HG03060 (cell line): Measurements from ENCODE around the gene MCRIP2.

Experiments
- ATAC-seq: cut with Tn5 transposase; IDR thresholded peaks from one replicate; pipeline ENCODE4 v1.9.1; 2021; ENCODE audit warnings: low read depth, moderate number of reproducible peaks; ENCODE audit not compliant: unreplicated experiment

Gene MCRIP2

DNA sequence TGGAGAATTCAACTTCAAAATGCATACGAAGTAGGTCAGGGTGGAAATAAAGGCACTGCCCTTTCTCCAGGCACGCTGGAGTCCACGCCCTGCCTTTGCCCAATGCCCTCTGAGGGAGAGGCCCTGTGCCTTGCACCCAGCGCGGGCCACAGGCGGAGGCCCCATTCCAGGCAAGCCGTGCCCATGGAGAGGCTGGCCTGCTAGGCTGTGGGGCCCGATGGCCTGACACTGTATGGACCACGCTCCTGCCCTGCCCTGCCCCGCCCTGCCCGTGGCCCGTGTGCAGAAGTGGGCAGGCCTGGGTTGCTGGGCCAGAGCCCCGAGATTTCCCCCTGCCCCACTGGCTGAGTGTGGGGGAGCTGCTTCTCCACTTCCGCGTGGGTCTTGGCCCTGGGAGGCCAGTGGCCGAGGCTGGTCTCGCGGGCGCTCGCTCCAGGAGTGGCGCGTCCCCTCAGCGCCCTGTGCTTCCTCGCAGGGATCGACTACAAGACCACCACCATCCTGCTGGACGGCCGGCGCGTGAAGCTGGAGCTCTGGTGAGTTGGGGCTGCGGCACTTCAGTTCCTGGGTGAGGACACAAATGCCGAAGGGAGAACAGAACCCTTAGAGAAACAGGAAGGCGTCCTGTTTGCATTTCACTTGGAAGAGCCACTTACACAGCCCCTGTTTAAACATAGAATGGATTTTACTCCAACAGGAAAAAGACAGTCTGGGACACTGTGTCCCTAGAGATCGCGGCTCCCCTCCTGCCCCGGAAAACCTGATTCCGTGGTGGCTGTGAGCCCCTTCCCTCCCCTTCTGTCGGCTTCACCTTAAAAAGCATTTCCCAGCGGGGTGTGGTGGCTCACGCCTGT, 24.7 kb upstream of the MCRIP2 start:
- no peak for ATAC-seq

DNA sequence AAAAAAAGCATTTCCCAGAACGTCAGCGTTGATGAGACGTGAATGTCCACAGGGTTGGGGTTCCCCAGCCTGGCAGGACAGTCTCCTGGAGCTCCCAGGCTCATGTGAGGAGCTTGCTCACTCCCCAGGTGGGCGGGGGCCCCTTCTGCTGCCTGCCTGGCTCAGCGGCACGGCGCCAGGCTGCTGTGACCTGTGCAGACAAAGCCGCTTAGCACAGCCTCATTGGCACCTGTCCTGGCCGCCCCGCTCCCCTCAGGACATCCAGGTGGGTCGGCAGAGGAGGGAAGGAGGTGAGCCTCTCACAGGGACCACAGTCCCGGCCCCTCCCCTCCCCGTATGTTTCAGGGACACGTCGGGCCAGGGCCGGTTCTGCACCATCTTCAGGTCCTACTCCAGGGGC, 23.8 kb upstream of the MCRIP2 start:
- no peak for ATAC-seq

DNA sequence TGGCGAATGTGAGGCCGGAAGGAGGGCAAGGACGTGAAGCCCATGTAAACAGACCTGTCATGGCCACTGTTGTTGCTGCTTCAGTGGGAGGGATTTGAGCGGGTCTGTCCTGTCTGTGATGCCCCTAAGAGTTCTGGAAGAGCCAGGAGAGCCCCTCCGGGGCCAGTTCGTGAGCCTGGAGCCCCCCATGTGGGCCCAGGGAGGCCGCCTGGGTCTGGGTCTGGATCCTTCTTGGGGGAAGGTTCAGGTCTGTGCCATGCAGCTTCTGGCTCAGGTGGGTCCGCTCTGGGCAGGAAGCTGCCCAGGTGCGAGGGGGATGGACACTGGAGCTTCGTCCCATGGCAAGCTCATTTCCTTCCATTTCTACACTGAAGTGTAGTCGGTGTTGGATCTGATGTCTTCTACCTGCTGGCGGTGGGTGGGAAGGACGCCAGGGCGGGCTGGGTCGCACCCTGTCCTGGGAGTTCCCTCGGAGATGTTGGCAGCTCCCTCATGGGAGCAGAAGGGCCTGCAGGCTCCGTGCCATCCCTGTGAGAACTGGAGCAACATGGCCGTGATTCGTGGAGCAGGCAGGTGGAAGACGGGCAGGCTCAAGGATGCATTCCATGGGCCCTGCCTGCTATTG, 22.0 kb upstream of the MCRIP2 start:
- ATAC-seq = no peak

GRCh38 chr16:620700-621525, 20.7 kb upstream of the MCRIP2 start:
- ATAC-seq = no peak

DNA sequence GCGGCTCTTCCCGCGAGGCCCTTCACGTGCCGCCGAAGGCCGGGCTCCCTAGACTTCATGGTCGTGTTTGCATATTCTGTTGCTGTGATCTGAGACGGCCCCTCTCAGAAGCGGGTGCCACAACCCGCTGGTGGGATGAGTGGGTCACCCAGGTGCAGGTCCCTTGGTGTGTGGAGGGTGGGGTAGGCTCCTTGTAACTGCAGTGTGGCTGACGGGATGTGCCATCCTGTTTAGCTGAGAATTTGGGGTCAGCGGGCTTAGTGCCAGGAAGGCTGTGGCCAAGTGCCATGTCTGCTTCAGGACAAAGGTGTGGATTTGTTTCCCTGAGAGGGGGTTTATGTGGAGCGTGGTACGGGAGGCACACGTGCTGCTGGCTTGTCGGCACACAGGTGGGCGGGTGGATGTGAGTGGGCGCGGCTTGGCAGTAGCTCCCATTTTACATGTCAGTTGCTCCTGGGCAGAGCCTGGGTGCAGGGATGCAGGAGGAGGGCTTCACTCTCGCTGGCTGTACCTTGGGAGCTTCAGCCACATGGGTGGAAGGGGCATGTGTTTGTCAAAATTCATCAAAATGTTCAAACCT, 20.0 kb upstream of the MCRIP2 start:
- no peak for ATAC-seq

DNA sequence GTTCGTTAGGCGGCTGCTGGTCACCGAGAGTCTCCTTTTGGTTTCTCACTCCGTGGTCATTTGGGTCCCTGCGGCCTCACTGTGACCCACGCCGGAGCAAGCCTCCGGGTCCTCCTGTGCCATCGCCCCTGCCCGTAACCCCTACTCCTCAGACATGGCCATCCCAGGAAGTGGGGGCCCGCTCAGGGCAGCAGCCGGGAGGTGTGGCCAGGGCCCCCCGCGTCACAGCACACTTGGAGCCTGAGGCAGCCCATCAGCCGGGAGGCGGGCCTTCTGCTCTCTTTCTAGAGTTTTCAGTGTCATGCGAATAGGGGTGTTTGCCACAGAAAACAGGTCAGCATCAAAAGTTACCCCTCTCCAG, 18.7 kb upstream of the MCRIP2 start:
- ATAC-seq = no peak

GRCh38 chr16:624526-625070, 17.0 kb upstream of the MCRIP2 start:
- no peak for ATAC-seq

DNA sequence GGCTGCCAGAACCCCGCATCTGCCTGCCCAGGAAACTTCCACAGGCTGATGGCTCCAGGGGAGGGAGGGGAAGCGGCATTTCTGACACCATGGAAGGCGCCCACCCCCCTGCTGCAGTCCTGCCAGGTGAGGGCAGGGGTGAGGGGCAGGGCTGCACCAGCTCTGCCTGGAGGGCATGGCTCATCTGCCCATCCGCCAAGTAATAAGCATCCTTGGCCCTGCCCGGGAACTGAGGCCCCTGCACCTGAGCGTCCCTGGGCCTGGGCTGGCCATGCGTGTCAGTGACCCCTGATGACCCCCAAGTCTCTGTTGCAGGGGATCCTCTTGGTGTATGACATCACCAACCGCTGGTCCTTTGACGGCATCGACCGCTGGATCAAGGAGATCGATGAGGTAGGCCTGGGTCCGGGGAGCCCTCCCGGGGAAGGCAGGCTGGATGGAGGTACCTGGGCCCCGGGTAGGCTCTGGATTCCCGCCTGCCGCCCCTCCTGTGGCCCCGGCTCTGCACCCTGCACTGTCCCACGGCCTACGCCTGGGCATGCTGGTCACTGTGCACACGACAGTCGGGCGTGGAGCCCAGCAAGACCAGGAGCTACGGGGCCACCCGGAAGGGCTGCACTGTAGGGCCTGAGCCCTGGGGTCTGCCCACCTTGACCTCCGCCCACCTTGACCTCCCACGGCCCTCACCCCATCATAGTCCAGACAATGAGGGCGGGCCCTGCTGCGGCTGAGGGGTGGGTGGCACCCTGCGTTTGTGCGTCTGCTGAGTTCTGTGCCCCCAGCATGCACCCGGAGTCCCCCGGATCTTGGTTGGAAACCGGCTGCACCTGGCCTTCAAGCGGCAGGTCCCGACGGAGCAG, 16.3 kb upstream of the MCRIP2 start:
- no peak for ATAC-seq

DNA sequence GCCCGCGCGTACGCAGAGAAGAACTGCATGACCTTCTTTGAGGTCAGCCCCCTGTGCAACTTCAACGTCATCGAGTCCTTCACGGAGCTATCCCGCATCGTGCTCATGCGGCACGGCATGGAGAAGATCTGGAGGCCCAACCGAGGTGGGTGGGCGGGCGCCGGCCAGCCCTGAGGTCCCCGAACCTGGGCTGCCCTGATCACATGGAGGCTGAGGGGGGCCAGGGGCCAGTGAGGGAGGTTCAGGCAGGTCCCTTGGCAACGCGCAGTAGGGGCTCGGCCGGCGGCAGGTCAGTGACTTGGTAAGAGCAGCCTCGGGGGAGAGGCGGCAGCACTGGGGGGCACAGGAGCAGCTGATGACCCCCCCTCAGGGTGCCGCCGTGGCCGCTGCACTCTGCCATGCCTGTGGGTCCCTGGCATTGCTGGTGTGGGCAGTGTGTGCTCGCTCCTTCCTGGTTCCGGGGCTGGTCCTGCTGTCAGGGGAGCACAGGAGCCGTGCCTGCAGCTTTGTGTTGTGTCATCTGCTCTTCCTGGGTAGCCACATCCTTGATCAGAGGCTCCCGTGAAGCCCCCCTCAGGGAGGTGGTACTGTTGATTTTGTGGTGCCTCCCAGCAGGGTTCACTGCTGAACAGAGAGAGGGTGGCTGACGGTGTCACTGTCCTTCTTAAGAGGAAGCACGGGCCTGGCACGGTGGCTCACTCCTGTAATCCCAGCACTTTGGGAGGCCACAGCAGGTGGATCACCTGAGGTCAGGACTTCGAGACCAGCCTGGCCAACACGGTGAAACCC, 15.5 kb upstream of the MCRIP2 start:
- ATAC-seq = no peak

- no peak for ATAC-seq
These were observed 14.7 kb upstream of the MCRIP2 start for GRCh38 chr16:626787-627453.

DNA sequence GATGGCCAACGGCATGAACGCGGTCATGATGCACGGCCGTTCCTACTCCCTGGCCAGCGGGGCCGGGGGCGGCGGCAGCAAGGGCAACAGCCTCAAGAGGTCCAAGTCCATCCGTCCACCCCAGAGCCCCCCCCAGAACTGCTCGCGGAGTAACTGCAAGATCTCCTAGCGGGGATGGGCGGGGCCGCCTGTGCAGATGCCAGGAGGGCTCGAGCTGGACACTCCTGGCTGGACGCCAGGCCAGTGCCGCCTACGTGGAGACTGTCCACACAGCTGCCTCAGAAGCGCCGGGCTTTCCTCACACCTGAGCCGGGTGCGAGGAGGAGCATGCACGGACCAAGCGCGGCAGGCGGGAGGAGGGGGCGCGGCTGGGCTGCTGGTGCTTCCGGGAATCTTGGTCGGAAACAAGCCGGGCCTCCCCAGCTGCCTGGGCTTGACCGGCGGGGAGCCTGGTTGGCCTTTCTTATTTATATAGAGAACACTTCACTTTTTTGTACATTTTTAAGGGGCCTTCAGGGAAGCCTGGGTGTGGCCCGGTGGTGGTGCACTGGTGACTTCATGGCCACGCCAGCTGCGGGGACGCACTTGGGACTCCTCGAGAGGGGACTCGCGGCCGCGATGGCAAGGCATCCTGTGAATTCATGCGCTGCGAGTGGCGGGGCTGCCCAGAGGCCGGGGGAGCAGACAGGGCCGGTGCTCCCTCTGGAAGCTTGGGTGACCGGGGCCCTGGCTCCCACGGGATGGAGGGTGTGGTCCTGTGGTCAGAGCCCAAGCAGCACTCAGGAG, 14.0 kb upstream of the MCRIP2 start:
- no peak for ATAC-seq

DNA sequence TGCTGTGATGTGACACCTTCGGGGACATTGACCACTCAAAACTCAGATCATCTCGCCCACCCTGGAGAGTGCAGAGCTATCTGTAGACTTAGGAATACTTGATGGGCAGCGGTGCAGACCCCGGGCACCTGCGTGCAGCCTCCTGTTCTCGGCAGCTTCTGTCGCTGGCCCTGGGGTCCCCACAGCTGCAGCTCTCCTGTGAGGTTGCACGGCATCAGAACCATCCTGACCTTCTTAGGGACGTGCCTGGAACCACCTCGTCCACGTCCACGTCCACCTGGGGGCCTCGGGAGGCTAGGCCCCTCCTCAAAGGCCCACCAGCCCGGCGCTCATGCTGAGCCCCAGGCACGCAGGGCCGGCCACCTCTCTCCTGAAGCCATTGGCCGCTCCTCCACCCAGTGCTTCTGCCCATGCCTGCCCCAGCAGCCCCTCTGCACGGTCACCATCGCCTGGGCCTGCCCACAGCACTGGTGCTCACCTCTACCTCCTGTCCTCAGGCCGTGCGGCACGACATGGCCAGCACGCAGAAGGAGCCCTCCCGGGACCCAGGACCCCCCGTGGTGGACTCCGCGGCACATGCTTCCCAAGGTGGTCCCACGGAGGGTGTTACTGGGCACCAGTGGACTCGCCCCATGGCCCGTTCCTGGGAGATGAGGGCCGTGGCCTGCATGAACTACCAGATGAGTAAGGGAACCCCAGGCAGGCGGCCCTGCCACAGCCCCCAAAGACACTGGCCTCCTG, 13.1 kb upstream of the MCRIP2 start:
- ATAC-seq = no peak

DNA sequence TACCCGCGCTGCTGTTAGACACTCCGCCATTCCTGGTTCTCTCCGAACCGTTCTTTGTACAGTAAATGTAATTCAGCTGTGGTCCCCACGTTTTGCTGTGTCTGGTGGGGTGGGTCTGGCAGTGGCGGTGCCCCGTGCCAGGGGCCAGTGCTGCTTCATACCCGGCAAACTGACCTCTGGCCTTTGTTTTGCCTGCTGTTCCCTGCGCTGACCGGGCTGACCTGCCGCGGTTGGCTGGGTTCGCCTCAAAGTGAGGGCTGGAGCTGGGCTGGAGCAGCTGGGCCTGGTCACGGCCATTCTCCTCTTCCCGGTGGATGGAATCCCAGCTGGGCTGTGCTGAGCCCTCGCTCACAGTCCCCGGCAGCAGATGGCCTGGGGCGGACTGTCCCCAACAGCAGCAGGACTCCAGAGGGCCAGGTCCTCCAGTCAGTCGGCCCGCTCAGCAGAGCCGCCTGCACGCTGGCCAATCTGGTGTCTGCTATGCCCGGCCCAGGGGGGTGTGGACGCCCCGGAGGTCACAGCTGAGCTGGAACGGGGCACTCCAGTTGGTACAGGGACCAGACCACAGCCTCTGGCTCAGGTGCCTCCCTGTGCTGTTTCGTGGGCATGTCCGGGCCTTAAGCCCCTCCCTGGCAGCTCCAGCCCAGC, 12.3 kb upstream of the MCRIP2 start:
- no peak for ATAC-seq

DNA sequence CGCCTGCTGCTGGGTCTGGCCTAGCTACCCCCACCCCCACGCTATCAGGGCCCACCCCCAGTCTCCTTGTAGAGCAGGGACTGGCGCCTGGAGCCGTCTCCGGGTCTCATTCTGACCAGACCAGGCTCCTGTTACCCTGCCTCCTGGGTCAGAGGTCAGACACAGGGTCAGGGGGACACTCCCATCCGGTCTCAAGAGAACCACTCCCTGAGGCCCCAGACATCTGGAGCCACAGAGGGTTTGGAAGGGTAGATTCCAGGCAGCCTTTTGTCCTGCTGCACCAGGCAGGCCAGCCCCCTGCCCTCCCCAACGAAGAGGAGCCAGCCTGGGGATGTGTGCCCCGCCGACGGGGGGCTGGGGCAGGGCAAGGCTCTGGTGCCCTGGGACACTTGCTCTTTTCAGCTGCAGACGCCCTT, 11.8 kb upstream of the MCRIP2 start:
- ATAC-seq = no peak

- ATAC-seq = no peak
These were observed 11.3 kb upstream of the MCRIP2 start for GRCh38 chr16:630249-630814.

DNA sequence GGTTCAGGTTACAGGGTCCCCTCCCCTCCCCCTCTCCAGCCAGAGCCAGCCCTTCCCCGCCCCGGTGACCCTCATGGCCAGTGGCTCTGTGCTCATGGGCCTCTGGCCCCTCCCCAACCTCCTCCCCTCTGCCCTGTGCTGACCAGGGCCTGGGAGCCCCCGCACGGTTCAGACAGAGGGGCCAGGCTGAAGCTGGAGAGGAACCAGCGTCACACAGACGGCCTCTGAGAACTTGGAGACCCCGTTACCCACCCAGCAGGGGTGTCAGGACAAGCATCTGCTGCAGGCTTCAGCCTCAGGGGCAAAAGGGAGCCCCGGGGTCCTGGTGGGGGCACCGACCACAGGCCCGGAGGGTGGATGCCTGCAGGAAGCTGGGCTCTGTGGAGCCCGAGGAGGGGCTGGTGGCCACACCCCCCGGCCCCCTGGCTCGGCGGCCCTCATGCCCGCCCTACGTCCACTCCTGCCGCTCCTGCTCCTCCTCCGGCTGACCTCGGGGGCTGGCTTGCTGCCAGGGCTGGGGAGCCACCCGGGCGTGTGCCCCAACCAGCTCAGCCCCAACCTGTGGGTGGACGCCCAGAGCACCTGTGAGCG, 10.7 kb upstream of the MCRIP2 start, which contains the start of gene WFIKKN1:
Gene WFIKKN1, plus strand, starts transcription at position 171 of the 591 bp plus-strand sequence. Its CDS starts 269 bp downstream, at position 440.
- ATAC-seq = no peak
